Urinary bladder (tissue), 4 donors: ENCODE data around the gene TBC1D24. TPM values are rescaled to one million over a fixed set of nuclear protein-coding genes. Genes with fewer than 3 reads are reported as not detected.

Source experiments
- DNase-seq: peaks from one replicate; pipeline ENCODE4 v3.0.0-alpha.2; 2015; ENCODE audit errors: extremely low spot score
- H3K27ac ChIP-seq: one replicate; pipeline ENCODE4 v1.5.1; 2013; ENCODE audit warnings: low read depth, mild to moderate bottlenecking, moderate library complexity
- H3K36me3 ChIP-seq: one replicate; pipeline ENCODE4 v1.6.1; 2013; ENCODE audit warnings: mild to moderate bottlenecking, moderate library complexity; ENCODE audit not compliant: insufficient read depth
- H3K4me1 ChIP-seq: one replicate; pipeline ENCODE4 v1.6.1; 2013; ENCODE audit warnings: mild to moderate bottlenecking, moderate library complexity; ENCODE audit not compliant: insufficient read depth
- H3K4me3 ChIP-seq: one replicate; pipeline ENCODE4 v1.5.1; 2013; ENCODE audit warnings: low read depth, low read length
- WGBS: extraction: QIAGEN DNeasy Blood & Tissue Kit; methylation state at CpG from one replicate; pipeline ENCODE4 v1.1.7; 2013; 5-methylcytosine and 5-hydroxymethylcytosine counted together
- polyA plus RNA-seq: library from polyadenylated mRNA; stranded (reverse); fragments of 200-250 nt; gene quantifications from one replicate; pipeline ENCODE4 v1.2.3, GENCODE V29; 2013
- total RNA-seq: library from RNA; depleted of rRNA; stranded (reverse); fragments of >200 nt; gene quantifications from one replicate; pipeline ENCODE4 v1.2.3, GENCODE V29; 2014
- donor health status: healthy with polysubstance abuse.
- donor health status: healthy.

TBC1D24 gene
- total and polyA plus RNA-seq, 2 donors, result 5.8 to 11.2 TPM

- WGBS, result 71% methylated on average over 13 of the region's 13 CpGs
- no peaks in the 10 kb centered on the region for H3K36me3 ChIP-seq
- no peak overlapping the region for H3K27ac ChIP-seq
- no peaks in the 10 kb centered on the region for H3K4me1 ChIP-seq
- DNase-seq, result no peak
- H3K4me3 ChIP-seq, result no peak overlapping the region
These were observed 17.7 kb upstream of the TBC1D24 start for GRCh38 chr16:2457267-2457666.

DNA sequence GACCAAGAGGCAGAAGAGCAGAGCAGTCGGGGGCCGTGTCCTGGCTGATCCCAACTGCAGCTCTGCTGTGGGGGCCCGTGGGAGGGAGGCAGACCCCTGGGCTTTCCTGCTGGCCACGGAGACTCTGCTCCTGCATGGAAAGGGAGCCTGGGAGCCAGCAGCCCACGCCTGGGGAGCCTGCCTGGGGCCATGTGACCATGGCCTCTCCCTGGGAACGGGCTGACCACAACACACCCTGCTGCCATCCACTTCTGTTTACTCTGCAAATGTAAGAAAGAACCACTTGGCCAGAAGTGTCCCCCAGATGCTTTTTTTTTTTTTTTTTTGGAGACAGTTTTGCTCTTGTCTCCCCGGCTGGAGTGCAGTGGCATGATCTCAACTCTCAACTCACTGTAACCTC lies 17.0 kb upstream of the TBC1D24 start:
- DNase-seq, result no peak
- H3K4me3 ChIP-seq, result no peak overlapping the region
- no peaks in the 10 kb centered on the region for H3K4me1 ChIP-seq
- 79% methylated on average over 7 of the region's 7 CpGs for WGBS
- H3K36me3 ChIP-seq, result no peaks in the 10 kb centered on the region
- no peak overlapping the region for H3K27ac ChIP-seq

DNA sequence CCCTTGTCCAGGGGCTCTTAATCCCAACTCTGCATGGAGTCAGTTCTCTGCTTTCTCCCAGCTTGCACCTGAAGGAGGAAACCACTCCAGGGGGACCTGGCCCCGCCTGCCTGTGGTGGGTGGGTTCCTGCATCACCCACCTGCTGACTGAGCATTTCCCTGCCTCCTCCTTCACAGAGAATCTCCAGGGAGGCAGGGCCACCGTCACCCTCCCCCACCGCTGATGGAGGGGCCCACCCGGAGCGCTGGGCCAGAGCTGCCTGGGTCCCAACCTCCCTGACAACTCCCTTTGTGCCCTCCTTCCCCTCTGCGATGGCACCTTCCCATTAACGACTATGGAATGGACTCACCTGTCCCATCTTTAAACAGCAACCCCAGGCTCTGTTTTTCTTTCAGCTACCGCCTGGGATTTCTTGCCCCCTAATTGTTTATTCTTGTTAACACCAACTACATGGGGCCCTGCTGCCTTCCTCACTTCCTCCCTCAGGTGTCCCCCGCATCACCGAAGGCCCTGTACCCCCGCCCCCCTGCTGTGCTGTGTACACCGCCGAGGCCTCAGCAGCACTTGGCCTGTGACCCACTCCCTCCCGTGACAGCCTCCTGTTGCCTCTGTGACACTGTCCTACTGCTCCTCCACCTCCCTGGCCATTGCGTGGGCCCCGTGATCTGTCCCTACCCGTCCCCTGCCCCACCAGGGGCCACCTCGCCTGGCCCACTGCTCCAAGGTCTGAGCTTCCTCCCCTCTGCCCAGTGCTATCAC lies 15.9 kb upstream of the TBC1D24 start:
- no peaks in the 10 kb centered on the region for H3K36me3 ChIP-seq
- H3K4me1 ChIP-seq, result no peaks in the 10 kb centered on the region
- 18% methylated on average over 18 of the region's 18 CpGs for WGBS
- H3K27ac ChIP-seq, result no peak overlapping the region
- peak overlapping the region; percentile 32 for H3K4me3 ChIP-seq
- no peak for DNase-seq

DNA sequence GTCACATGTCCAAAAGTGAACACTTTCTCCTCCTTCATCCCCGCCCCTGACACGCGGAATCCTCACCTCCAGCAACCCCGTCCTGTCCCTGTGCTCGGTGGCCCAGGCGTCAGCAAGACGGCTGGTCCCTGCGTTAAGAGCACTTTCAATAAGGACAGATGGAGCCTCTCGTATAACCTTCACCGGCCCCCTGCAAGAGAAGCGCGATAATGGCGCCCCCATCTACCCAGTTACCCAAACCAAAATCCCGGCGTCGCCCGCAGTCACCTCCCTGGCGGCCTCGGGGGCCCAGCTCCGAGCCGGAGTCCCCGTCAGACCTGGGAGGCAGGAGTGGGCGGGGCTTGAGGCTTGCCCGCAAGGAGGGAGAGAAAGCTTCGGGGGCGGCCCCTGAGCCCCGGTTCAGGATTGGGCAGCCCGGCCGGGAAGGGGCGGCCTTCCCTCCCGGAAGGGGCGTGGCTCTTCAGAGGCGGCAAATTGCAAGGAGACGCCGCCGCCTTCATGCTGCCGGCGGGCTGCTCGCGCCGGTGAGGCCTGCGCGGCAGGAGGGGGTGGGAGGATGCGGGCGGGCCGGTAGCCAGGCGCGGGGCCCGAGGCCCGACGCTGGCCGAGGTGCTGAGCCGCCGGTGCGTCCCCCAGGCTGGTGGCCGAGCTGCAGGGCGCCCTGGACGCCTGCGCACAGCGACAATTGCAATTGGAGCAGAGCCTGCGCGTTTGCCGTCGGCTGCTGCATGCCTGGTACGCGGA lies 15.1 kb upstream of the TBC1D24 start, which contains the start of gene TEDC2:
Gene TEDC2 (plus strand): TSS at position 463 of the 744 bp plus-strand sequence. CDS start 36 bp downstream, at position 499.
- Histone ChIP-seq H3K4me3 (peak within 1 kb of the TSS; percentile 32), H3K4me1 (no peaks in the 10 kb centered on the region), H3K36me3 (no peaks in the 10 kb centered on the region), H3K27ac (no peak within 1 kb of the TSS)
- under 1% methylated on average over 66 of the region's 66 CpGs for WGBS
- peak; percentile 83 for DNase-seq

DNA sequence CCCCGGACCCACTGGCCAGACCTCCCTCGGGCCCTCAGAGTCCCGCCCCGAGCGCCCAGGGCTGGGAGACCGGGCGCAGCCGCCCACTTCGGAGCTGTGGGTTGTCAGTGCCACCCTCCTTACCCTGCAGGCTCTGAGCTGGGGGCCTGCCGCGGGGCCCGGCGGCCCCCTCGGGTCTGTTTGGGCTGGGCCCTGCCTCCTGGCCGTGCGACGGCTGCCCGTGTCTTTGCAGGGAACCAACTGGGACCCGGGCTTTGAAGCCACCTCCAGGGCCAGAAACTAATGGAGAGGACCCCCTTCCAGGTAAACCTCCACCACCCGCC lies 14.6 kb upstream of the TBC1D24 start:
- H3K27ac ChIP-seq, result no peak overlapping the region
- peak overlapping the region; percentile 32 for H3K4me3 ChIP-seq
- no peaks in the 10 kb centered on the region for H3K4me1 ChIP-seq
- no peaks in the 10 kb centered on the region for H3K36me3 ChIP-seq
- no peak for DNase-seq
- WGBS, result 3% methylated on average over 20 of the region's 20 CpGs

DNA sequence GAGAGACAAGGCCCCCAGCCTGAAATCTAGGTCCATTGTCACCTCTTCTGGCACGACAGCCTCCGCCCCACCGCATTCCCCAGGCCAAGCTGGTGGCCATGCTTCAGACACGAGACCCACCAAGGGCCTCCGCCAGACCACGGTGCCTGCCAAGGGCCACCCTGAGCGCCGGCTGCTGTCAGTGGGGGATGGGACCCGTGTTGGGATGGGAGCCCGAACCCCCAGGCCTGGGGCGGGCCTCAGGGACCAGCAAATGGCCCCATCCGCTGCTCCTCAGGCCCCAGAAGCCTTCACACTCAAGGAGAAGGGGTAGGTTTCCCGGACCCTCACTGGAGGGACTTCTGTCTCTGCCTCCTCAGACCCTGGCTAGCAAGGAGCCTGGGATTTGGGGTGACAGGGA lies 14.0 kb upstream of the TBC1D24 start:
- DNase-seq, result no peak
- Histone ChIP-seq H3K27ac (no peak overlapping the region), H3K4me3 (no peak overlapping the region), H3K36me3 (no peaks in the 10 kb centered on the region), H3K4me1 (no peaks in the 10 kb centered on the region)
- WGBS, result 79% methylated on average over 13 of the region's 13 CpGs

- Histone ChIP-seq H3K4me3 (no peak overlapping the region), H3K4me1 (no peaks in the 10 kb centered on the region), H3K27ac (no peak overlapping the region), H3K36me3 (no peaks in the 10 kb centered on the region)
- DNase-seq, result no peak
- 93% methylated on average over 23 of the region's 23 CpGs for WGBS
These were observed 12.7 kb upstream of the TBC1D24 start for GRCh38 chr16:2462031-2462866.

- DNase-seq, result no peak
- peaks cover 2% of the 10 kb centered on the region for H3K4me1 ChIP-seq
- no peaks in the 10 kb centered on the region for H3K36me3 ChIP-seq
- no peak overlapping the region for H3K4me3 ChIP-seq
- WGBS, result 83% methylated on average over 12 of the region's 12 CpGs
- no peak overlapping the region for H3K27ac ChIP-seq
These were observed 10.6 kb upstream of the TBC1D24 start for GRCh38 chr16:2464333-2464732.

DNA sequence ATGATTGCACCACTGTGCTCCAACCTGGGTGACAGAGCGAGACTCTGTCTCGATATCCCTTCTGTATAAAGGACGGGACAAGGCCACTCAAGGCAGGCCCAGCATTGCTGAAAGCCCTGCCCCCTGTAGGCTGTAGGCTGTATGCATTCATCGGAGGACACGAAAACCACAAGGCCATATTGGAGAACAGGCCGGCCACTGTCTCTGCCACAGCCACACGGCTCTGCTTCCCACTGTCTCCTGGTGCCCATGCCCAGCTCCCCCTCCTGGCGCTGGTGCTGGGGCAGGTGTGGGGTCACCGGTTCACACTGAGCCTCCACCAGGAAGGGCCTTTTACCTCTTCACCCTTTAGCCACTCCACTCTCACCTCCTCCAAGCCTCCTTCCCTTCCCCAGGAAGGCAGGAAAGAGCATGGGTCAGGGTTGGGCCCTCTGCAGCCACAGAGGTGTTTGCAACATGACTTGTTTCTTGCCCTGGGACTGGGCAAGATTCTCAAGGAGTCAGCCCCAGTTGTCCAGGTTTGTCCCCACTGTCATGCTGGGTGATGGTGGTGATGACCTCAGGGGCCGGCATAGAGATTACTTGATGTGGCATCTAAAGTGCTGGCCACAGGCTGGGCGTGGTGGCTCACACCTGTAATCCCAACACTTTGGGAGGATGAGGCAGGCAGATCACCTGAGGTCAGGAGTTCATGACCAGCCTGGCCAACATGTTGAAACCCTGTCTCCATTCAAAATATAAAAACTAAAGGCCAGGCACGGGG lies 9.1 kb upstream of the TBC1D24 start:
- Histone ChIP-seq H3K27ac (no peak overlapping the region), H3K36me3 (no peaks in the 10 kb centered on the region), H3K4me1 (peaks cover 2% of the 10 kb centered on the region), H3K4me3 (no peak overlapping the region)
- WGBS, result 86% methylated on average over 12 of the region's 12 CpGs
- DNase-seq, result no peak

GRCh38 chr16:2466667-2467527 lies 8.0 kb upstream of the TBC1D24 start:
- 75% methylated on average over 29 of the region's 29 CpGs for WGBS
- Histone ChIP-seq H3K36me3 (no peaks in the 10 kb centered on the region), H3K27ac (no peak overlapping the region), H3K4me3 (no peak overlapping the region), H3K4me1 (peaks cover 2% of the 10 kb centered on the region)
- no peak for DNase-seq

- Histone ChIP-seq H3K4me3 (peak overlapping the region; percentile 47), H3K4me1 (peaks cover 2% of the 10 kb centered on the region), H3K36me3 (no peaks in the 10 kb centered on the region), H3K27ac (no peak overlapping the region)
- DNase-seq, result no peak
- WGBS, result 1% methylated on average over 80 of the region's 80 CpGs
These were observed 7.2 kb upstream of the TBC1D24 start for GRCh38 chr16:2467528-2468232.

DNA sequence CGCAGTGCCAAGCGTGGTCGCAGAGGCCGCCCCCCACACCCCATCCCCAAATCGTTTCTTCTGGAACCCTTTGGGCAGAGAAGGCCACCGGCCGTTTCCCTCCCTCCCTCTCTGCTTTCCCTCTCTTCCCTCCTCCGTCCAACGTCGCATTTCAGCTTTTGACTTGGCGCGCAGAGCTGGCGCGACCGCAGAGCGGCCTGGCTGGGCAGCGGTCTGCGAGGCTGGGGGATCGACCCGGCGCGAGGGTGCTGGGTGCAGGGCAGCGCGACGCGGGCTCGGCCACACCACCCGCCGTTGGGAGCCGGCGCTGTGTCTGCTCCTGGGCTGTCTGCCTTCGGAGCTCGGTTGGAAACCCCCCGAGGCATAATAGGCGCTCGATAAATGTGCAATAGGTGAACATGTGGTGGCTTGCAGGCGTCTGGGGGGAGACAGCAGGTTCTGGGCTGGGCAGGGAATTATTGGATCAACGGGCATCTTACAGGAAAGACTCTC lies 6.6 kb upstream of the TBC1D24 start:
- H3K36me3 ChIP-seq, result no peaks in the 10 kb centered on the region
- no peak for DNase-seq
- peak overlapping the region; percentile 47 for H3K4me3 ChIP-seq
- H3K27ac ChIP-seq, result no peak overlapping the region
- 1% methylated on average over 38 of the region's 38 CpGs for WGBS
- peaks cover 2% of the 10 kb centered on the region for H3K4me1 ChIP-seq
